Activated CD4-positive, CD25-positive, alpha-beta regulatory T cell treated with anti-CD3 and anti-CD28 coated beads, Interleukin-2, amount 50 U/mL, for 72 hours (primary cell): ENCODE measurements around the gene LYZL1.
"Not testable (repeated sequence)": the region's sequence is repeated elsewhere in the genome, so short reads cannot be mapped to it uniquely, and the experiment has no call there.

ENCODE experiments used
- DNase-seq: peaks from one replicate; pipeline ENCODE4 v3.0.0; 2021

Gene LYZL1

GRCh38 chr10:29265210-29265768 is 23.6 kb upstream of the LYZL1 start:
- no peak for DNase-seq

- DNase-seq = no peak
Measured at GRCh38 chr10:29266641-29267040, 22.2 kb upstream of the LYZL1 start.

- no peak for DNase-seq
Measured at GRCh38 chr10:29268011-29268410, 20.9 kb upstream of the LYZL1 start.

GRCh38 chr10:29269486-29269885 is 19.4 kb upstream of the LYZL1 start:
- DNase-seq = no peak

GRCh38 chr10:29270883-29271282 is 18.0 kb upstream of the LYZL1 start:
- DNase-seq = no peak

GRCh38 chr10:29271877-29272276 is 17.0 kb upstream of the LYZL1 start:
- DNase-seq = no peak

- DNase-seq = no peak
Measured at GRCh38 chr10:29273478-29273877, 15.4 kb upstream of the LYZL1 start.

GRCh38 chr10:29276251-29276850 is 12.5 kb upstream of the LYZL1 start:
- DNase-seq = no peak

- no peak for DNase-seq
Measured at GRCh38 chr10:29277296-29277695, 11.6 kb upstream of the LYZL1 start.

- DNase-seq = no peak
Measured at GRCh38 chr10:29279779-29280487, 8.9 kb upstream of the LYZL1 start.

GRCh38 chr10:29280488-29280840 is 8.4 kb upstream of the LYZL1 start:
- DNase-seq = no peak

- DNase-seq = no peak
Measured at GRCh38 chr10:29285624-29286051, 3.2 kb upstream of the LYZL1 start.

GRCh38 chr10:29287635-29288034 is 1.2 kb upstream of the LYZL1 start:
- no peak for DNase-seq

GRCh38 chr10:29291561-29291960 is 2.7 kb downstream of the LYZL1 start:
- DNase-seq = not testable (repeated sequence)

- DNase-seq = not testable (repeated sequence)
Measured at GRCh38 chr10:29292406-29292805, 3.5 kb downstream of the LYZL1 start.

GRCh38 chr10:29295813-29296212 is 6.9 kb downstream of the LYZL1 start:
- no peak for DNase-seq

GRCh38 chr10:29297678-29298077 is 8.8 kb downstream of the LYZL1 start:
- DNase-seq = no peak

GRCh38 chr10:29301359-29301910 is 12.6 kb downstream of the LYZL1 start:
- DNase-seq = no peak

GRCh38 chr10:29302499-29302898 is 13.6 kb downstream of the LYZL1 start:
- no peak for DNase-seq

- DNase-seq = no peak
Measured at GRCh38 chr10:29304264-29304994, 15.6 kb downstream of the LYZL1 start.

GRCh38 chr10:29304995-29305335 is 16.1 kb downstream of the LYZL1 start:
- DNase-seq = no peak

- DNase-seq = no peak
Measured at GRCh38 chr10:29306688-29307087, 17.8 kb downstream of the LYZL1 start.

GRCh38 chr10:29308142-29308541 is 19.3 kb downstream of the LYZL1 start:
- DNase-seq = not testable (repeated sequence)

- DNase-seq = no peak
Measured at GRCh38 chr10:29309465-29309864, 20.6 kb downstream of the LYZL1 start.
